Lower lobe of right lung (tissue), 2 donors: Measurements from ENCODE around the gene MYO5B. TPM values are rescaled to one million over a fixed set of nuclear protein-coding genes. Genes with fewer than 3 reads are reported as not detected.
A peak's percentile ranks its signal among the peaks of the same experiment; 100 is the strongest.
"Not testable (repeated sequence)": the region's sequence is repeated elsewhere in the genome, so short reads cannot be mapped to it uniquely, and the experiment has no call there.

ENCODE experiments used
- ATAC-seq, 2 donors: fragments of 200-7000 bp; cut with Tn5 transposase; one replicate each; pipeline ENCODE4 v1.9.1; 2020 to 2022; ENCODE audit warnings: mild to moderate bottlenecking in 2 of 2, moderate library complexity in 2 of 2
- DNase-seq: peaks from one replicate; pipeline ENCODE4 v3.0.0-alpha.2; 2020
- H3K27ac ChIP-seq: fragments of 200-600 bp; one replicate; pipeline ENCODE4 v1.8.0; 2022
- H3K27me3 ChIP-seq: fragments of 200-600 bp; one replicate; pipeline ENCODE4 v1.8.0; 2022; ENCODE audit warnings: low read depth
- H3K36me3 ChIP-seq: fragments of 200-600 bp; one replicate; pipeline ENCODE4 v1.8.0; 2022; ENCODE audit warnings: mild to moderate bottlenecking
- H3K4me1 ChIP-seq: fragments of 200-600 bp; one replicate; pipeline ENCODE4 v1.8.0; 2022
- H3K4me3 ChIP-seq: fragments of 200-600 bp; one replicate; pipeline ENCODE4 v1.8.0; 2022; ENCODE audit warnings: mild to moderate bottlenecking
- H3K9me3 ChIP-seq: fragments of 200-600 bp; one replicate; pipeline ENCODE4 v1.8.0; 2022
- intact Hi-C: fragments of 100-400 bp; cut with DNase I; formaldehyde crosslinking; loops from one replicate; pipeline ENCODE4 v1.11.0; 2022
- total RNA-seq: library from RNA; stranded (reverse); fragmentation: NEBNext Ultra II Directional; extraction: Animal tissue kit (Norgen Biotek cat#: 25700); gene quantifications from one replicate; pipeline ENCODE4 v1.2.1, GENCODE V29; 2021
- TF ChIP-seq, protein P1 (sequence below): fragments of 200-600 bp; IDR thresholded peaks from one replicate; pipeline ENCODE4 v1.8.0; 2022; ENCODE audit warnings: antibody characterized with exemption, mild to moderate bottlenecking
- donor health status: DM: no; HTN: yes; CAD: no; lungs with severe emphysema.

The MYO5B gene
- total RNA-seq, 1 donor from 2014 or later, result 23.3 TPM

DNA sequence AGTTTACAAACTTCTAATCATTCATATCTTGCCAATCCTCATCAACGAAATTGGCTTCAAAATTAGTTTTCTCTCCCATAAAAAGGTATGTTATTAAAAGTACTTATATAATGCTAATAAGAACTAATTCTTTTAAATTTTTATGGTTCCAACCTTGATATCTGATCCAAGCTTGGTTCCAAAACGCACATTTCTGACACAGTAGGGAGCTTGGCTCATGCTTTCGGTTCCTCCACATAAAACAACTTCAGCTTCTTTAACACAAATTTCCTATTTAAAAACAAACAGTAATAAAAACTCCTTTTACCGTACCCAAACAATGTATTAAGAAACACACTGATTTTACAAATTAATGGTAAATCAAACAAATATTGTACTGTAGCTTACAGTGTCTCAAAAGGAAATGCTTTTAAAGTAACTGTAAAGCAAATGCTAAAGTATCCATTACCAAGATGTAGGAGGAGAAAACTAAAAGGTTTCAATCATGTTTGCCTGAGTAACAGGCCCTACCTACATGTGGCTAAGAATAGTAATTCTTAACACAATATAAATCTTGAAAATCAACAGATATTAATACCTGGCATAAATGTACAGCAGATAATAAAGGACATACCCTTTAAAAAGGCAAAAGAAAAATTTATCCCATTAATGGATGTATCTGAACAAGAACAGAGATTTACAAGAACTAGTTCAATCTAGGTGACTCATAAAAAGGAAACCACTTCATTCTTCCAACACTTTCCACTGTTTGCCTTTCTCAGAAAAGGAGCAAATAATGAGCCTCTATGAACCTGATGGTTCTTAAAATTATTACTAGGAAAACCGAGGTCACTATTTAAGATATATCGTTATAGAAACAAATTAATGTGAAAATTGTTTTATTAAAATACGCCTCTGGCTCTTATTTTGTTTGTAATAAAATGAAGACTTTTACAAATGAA is 399.1 kb downstream of the MYO5B start:
- Histone ChIP-seq H3K9me3 (no peaks in the 10 kb centered on the region), H3K4me3 (no peak overlapping the region), H3K36me3 (peaks cover 67% of the 10 kb centered on the region), H3K4me1 (no peaks in the 10 kb centered on the region), H3K27me3 (no peaks in the 10 kb centered on the region), H3K27ac (no peak overlapping the region)
- ATAC-seq (peak in 1 of 2 donors; percentile 84), DNase-seq (no peak)
- TF ChIP-seq, protein P1, sequence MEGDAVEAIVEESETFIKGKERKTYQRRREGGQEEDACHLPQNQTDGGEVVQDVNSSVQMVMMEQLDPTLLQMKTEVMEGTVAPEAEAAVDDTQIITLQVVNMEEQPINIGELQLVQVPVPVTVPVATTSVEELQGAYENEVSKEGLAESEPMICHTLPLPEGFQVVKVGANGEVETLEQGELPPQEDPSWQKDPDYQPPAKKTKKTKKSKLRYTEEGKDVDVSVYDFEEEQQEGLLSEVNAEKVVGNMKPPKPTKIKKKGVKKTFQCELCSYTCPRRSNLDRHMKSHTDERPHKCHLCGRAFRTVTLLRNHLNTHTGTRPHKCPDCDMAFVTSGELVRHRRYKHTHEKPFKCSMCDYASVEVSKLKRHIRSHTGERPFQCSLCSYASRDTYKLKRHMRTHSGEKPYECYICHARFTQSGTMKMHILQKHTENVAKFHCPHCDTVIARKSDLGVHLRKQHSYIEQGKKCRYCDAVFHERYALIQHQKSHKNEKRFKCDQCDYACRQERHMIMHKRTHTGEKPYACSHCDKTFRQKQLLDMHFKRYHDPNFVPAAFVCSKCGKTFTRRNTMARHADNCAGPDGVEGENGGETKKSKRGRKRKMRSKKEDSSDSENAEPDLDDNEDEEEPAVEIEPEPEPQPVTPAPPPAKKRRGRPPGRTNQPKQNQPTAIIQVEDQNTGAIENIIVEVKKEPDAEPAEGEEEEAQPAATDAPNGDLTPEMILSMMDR, result no peak
- intact Hi-C loops, result no loop called here

DNA sequence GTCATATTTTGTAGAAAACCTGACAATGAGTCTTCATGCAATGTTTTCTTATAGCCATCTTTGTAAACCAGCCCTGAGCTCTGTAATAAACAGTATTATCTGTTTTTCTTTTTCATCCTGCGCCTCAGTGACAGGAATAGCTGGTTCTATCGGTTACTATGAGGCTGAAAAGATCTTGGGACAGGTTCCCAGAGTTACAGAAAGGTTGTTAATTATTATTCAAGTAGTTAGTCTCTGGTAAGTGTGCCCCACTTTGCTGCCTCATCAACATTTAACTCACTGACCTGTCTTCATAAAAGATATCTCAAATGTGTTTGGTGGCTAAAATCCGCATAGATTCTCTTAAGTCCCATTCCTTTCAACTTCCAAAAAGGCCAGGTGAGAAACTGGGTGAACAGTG is 400.2 kb downstream of the MYO5B start:
- DNase-seq (no peak), ATAC-seq (peak in 1 of 2 donors; percentile 35)
- Histone ChIP-seq H3K36me3 (peaks cover 78% of the 10 kb centered on the region), H3K4me3 (no peak overlapping the region), H3K27me3 (no peaks in the 10 kb centered on the region), H3K27ac (no peak overlapping the region), H3K9me3 (no peaks in the 10 kb centered on the region), H3K4me1 (no peaks in the 10 kb centered on the region)
- intact Hi-C loops, result no loop called here
- TF ChIP-seq, protein P1, result no peak

DNA sequence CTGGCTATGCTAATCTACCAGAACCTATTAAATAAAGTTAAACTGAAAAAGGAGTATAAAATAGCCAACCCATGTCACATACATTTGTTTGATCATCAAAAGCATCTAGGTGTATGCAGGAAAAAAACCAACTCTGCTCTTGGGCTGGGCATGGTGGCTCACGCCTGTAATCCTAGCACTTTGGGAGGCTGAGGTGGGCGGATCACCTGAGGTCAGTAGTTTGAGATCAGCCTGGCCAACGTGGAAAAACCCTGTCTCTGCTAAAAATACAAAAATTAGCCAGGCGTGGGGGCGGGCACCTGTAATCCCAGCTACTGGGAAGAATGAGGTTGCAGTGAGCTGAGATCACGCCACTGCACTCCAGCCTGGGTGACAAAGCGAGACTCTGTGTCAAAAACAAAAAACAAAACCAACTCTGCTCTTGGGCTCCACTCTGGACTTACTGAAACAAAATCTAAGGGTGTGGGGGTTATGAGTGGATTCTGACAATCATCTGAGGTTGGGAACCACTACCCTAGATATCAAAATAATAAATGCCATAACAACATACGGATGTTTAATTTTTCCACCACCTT is 405.3 kb downstream of the MYO5B start:
- DNase-seq, H3K9me3 ChIP-seq, H3K4me1 ChIP-seq, H3K27ac ChIP-seq, intact Hi-C loops, H3K27me3 ChIP-seq, H3K4me3 ChIP-seq, ATAC-seq: not testable (repeated sequence)
- peaks cover 97% of the 10 kb centered on the region for H3K36me3 ChIP-seq

DNA sequence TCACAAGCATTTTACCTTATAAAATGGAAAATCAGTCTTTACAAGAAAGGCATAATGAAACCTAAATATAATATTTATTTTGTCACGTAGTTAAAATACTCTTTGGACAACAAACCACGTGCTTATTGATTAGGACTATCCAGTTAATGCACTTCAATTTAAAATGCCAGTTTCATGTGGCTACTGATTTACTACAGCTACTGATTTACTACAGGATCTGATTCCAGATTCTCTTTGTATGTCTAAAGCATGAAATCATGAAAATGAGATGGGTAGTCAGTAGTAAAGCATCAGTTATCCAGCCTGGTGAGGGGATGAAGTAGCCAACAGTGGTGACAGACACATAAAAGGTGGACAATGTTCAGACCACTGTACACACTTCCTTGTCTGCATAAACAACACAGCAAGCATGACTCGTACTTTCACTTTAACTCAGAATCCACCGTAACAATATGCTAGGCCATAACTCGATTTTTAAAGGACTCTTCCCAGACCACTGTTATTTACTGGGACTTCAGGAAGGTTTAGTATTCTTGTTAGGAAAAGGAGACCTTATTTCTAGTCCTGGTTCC is 406.5 kb downstream of the MYO5B start:
- intact Hi-C loops, result no loop called here
- H3K27ac ChIP-seq, result no peak overlapping the region
- H3K27me3 ChIP-seq, result no peaks in the 10 kb centered on the region
- peaks cover 97% of the 10 kb centered on the region for H3K36me3 ChIP-seq
- TF ChIP-seq, protein P1, result no peak
- no peaks in the 10 kb centered on the region for H3K4me1 ChIP-seq
- ATAC-seq (no peak), DNase-seq (no peak)
- H3K4me3 ChIP-seq, result no peak overlapping the region
- no peaks in the 10 kb centered on the region for H3K9me3 ChIP-seq

DNA sequence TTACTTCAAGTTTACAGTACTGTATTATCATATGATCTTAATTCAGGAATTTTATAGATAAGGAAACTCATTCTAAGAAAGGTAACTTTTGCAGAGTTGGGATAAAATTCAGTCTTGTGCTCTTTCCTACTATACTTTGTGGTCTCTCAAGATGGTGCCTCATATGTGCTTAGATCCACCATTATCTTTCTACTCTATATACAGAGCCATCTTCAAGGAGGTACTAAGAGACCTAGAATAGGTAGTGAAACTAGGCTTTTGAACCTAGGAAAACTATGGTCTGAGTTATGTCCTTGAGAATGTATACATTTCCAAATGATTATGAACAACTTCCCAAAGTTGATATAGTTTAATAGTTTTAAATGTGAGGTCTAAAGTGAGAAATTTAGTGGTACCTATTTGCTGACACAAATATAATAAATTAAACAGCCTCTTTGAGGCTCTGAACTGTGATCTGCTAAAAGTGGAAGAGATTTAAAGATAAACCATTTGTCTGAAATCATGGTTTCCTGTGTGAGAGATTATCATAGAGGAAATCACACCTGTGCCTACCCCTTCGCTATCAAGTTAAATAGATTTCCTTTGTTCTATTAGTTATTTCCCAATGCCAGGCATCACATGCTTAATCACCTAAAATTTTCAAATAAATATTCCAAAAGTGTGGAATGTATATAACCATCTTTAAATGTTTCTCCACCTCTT is 408.8 kb downstream of the MYO5B start:
- Histone ChIP-seq H3K27ac (no peak overlapping the region), H3K4me3 (no peak overlapping the region), H3K36me3 (peaks cover 93% of the 10 kb centered on the region), H3K4me1 (no peaks in the 10 kb centered on the region), H3K9me3 (no peaks in the 10 kb centered on the region), H3K27me3 (no peaks in the 10 kb centered on the region)
- ATAC-seq (no peak), DNase-seq (no peak)
- intact Hi-C loops, result no loop called here
- TF ChIP-seq, protein P1, result no peak
